ENCODE measurements around the gene DAPK1.

GRCh38 chr9:87549791-87550190, 52.1 kb downstream of the DAPK1 start:
- TF ChIP-seq TSHZ2 (CRISPR knock-in tag; IDR thresholded peaks at IDR 0.05) (no peak), ZFP30 (CRISPR knock-in tag; IDR thresholded peaks at IDR 0.05) (no peak)

Data from SK-N-SH treated with all-trans-retinoic acid at 6 μM for 48 hours (cell line).